Measurements from ENCODE around the gene SUGCT. TPM values are rescaled to one million over a fixed set of nuclear protein-coding genes. Genes with fewer than 3 reads are reported as not detected.

SUGCT gene
- total RNA-seq, 3 donors from 2014 or later: 2.3 to 4.5 (median 4.0) TPM

- DNase-seq (ENCODE audit: low spot score in 2 of 2): no peak
- intact Hi-C loops (cut with DNase I; ENCODE audit: low total_unique reads): no loop called here
- no peak overlapping the region for H3K4me3 ChIP-seq
- TF ChIP-seq POLR2A (IDR thresholded peaks at IDR 0.05) (no peak), POLR2AphosphoS5 (IDR thresholded peaks at IDR 0.05) (no peak), CTCF (IDR thresholded peaks at IDR 0.05) (no peak)
- H3K27me3 ChIP-seq: no peaks in the 10 kb centered on the region
- H3K9me3 ChIP-seq: no peaks in the 10 kb centered on the region
- no peaks in the 10 kb centered on the region for H3K36me3 ChIP-seq
- H3K27ac ChIP-seq: no peak overlapping the region
- H3K4me1 ChIP-seq: no peaks in the 10 kb centered on the region
Observed at GRCh38 chr7:40546616-40547501, 412.1 kb downstream of the SUGCT start.

- intact Hi-C loops (cut with DNase I; ENCODE audit: low total_unique reads): no loop called here
Observed at GRCh38 chr7:40549372-40550039, 414.7 kb downstream of the SUGCT start.

GRCh38 chr7:40551685-40552576, 417.1 kb downstream of the SUGCT start:
- no peaks in the 10 kb centered on the region for H3K4me1 ChIP-seq
- H3K27ac ChIP-seq: no peak overlapping the region
- H3K27me3 ChIP-seq: no peaks in the 10 kb centered on the region
- H3K9me3 ChIP-seq: no peaks in the 10 kb centered on the region
- intact Hi-C loops (cut with DNase I; ENCODE audit: low total_unique reads): no loop called here
- no peak for TF ChIP-seq CTCF (IDR thresholded peaks at IDR 0.05)
- TF ChIP-seq POLR2AphosphoS5 (IDR thresholded peaks at IDR 0.05): no peak
- TF ChIP-seq POLR2A (IDR thresholded peaks at IDR 0.05): no peak
- DNase-seq (ENCODE audit: low spot score in 2 of 2): no peak
- no peak overlapping the region for H3K4me3 ChIP-seq
- no peaks in the 10 kb centered on the region for H3K36me3 ChIP-seq

More at GRCh38 chr7:40549372-40550039, 414.7 kb downstream of the SUGCT start:
- Histone ChIP-seq H3K36me3 (no peaks in the 10 kb centered on the region), H3K9me3 (no peaks in the 10 kb centered on the region), H3K4me3 (no peak overlapping the region), H3K27ac (no peak overlapping the region), H3K27me3 (no peaks in the 10 kb centered on the region), H3K4me1 (no peaks in the 10 kb centered on the region)
- TF ChIP-seq CTCF (IDR thresholded peaks at IDR 0.05) (no peak), POLR2A (IDR thresholded peaks at IDR 0.05) (no peak), POLR2AphosphoS5 (IDR thresholded peaks at IDR 0.05) (no peak)
- DNase-seq (ENCODE audit: low spot score in 2 of 2): no peak

- intact Hi-C loops (cut with DNase I; ENCODE audit: low total_unique reads): no loop called here
- no peaks in the 10 kb centered on the region for H3K9me3 ChIP-seq
- no peaks in the 10 kb centered on the region for H3K27me3 ChIP-seq
- no peaks in the 10 kb centered on the region for H3K4me1 ChIP-seq
- H3K4me3 ChIP-seq: no peak overlapping the region
- H3K36me3 ChIP-seq: no peaks in the 10 kb centered on the region
- no peak overlapping the region for H3K27ac ChIP-seq
- DNase-seq (ENCODE audit: low spot score in 2 of 2): no peak
- TF ChIP-seq POLR2AphosphoS5 (IDR thresholded peaks at IDR 0.05) (no peak), POLR2A (IDR thresholded peaks at IDR 0.05) (no peak), CTCF (IDR thresholded peaks at IDR 0.05) (no peak)
Observed at GRCh38 chr7:40560672-40561071, 425.9 kb downstream of the SUGCT start.
